Transverse colon (tissue), 4 donors: ENCODE data around the gene NR5A2. TPM values are rescaled to one million over a fixed set of nuclear protein-coding genes. Genes with fewer than 3 reads are reported as not detected.

Experiments
- DNase-seq: peaks from one replicate; pipeline ENCODE4 v3.0.0-alpha.2; 2019
- H3K27ac ChIP-seq, 4 donors: fragments of 200-600 bp; sonication (generic); 2 replicates each; pipeline ENCODE4 v1.5.1; 2016 to 2018; ENCODE audit warnings: inconsistent platforms in 4 of 4
- H3K27me3 ChIP-seq: fragments of 200-600 bp; sonication (generic); 2 replicates; pipeline ENCODE4 v1.5.1; 2017; ENCODE audit warnings: inconsistent platforms
- H3K36me3 ChIP-seq, 4 donors: fragments of 200-600 bp; sonication (generic); 2 replicates each; pipeline ENCODE4 v1.5.1; 2017 to 2019; ENCODE audit warnings: inconsistent platforms in 4 of 4
- H3K4me1 ChIP-seq, 4 donors: fragments of 200-600 bp; sonication (generic); 2 replicates each; pipeline ENCODE4 v1.5.1; 2017 to 2020; ENCODE audit warnings: inconsistent platforms in 4 of 4
- H3K4me3 ChIP-seq, 4 donors: fragments of 200-600 bp; sonication (generic); 1 replicate in 1 of 4; 2 replicates in 3 of 4; pipeline versions ENCODE4 v1.5.1 to v1.6.1; 2017 to 2019; ENCODE audit warnings: inconsistent platforms in 4 of 4
- H3K9me3 ChIP-seq, 2 donors: fragments of 200-600 bp; sonication (generic); 2 replicates each; pipeline ENCODE4 v1.5.1; 2017 to 2019; ENCODE audit warnings: inconsistent platforms in 2 of 2
- CTCF ChIP-seq, 5 experiments: fragments of 200-600 bp in 3 of 5; fragments of 450-650 bp in 2 of 5; sonication (generic) in 3 of 5; IDR thresholded peaks; 1 replicate in 2 of 5; 2 replicates in 3 of 5; pipeline ENCODE4 v1.5.1; 2016 to 2017; ENCODE audit warnings: antibody characterized with exemption in 5 of 5, inconsistent platforms in 3 of 5, mild to moderate bottlenecking in 2 of 5, moderate library complexity in 1 of 5
- EP300 ChIP-seq: sonication (generic); formaldehyde crosslinking; IDR thresholded peaks from one replicate; pipeline ENCODE4 v1.6.1; 2017; ENCODE audit warnings: antibody characterized with exemption, low read depth
- POLR2A ChIP-seq: fragments of 450-650 bp; IDR thresholded peaks from one replicate; pipeline ENCODE4 v1.6.1; 2016; ENCODE audit warnings: antibody characterized with exemption, mild to moderate bottlenecking, moderate library complexity
- POLR2AphosphoS5 ChIP-seq, 3 donors: sonication (generic); formaldehyde crosslinking; IDR thresholded peaks; one replicate each; pipeline ENCODE4 v1.6.1; 2016; ENCODE audit warnings: antibody characterized with exemption in 3 of 3
- WGBS, 2 donors: methylation state at CpG; one replicate each; pipeline ENCODE4 v1.1.5; 2018; ENCODE audit warnings: low coverage in 1 of 2; 5-methylcytosine and 5-hydroxymethylcytosine counted together
- in situ Hi-C, 4 donors: fragments of 200-750 bp; cut with MboI; loops; one replicate each; pipeline versions ENCODE4 v1.15.0 to v1.15.1; 2017; ENCODE audit warnings: low sequenced_read_pairs in 3 of 4, low pct_ligation_motif_present in 1 of 4, low pct_unique_long_range_greater_than_20kb in 1 of 4
- intact Hi-C: fragments of 100-400 bp; cut with DNase I; formaldehyde crosslinking; loops from one replicate; pipeline ENCODE4 v1.15.1; 2023; ENCODE audit warnings: low total_unique reads
- total RNA-seq, 4 donors: library from RNA; depleted of rRNA; stranded (reverse); fragments of >200 nt; gene quantifications; one replicate each; pipeline ENCODE4 v1.1.0, GENCODE V29; 2016

The NR5A2 gene
- total RNA-seq, 4 donors from 2014 or later, result 75.4 to 92.6 (median 85.4) TPM

- H3K4me1 ChIP-seq, result no peaks in the 10 kb centered on the region
- in situ Hi-C loops (no loop called here), intact Hi-C loops (no loop called here)
- no peaks in the 10 kb centered on the region for H3K9me3 ChIP-seq
- no peak overlapping the region for H3K4me3 ChIP-seq
- TF ChIP-seq POLR2A (no peak), CTCF (IDR thresholded peaks at IDR 0.05) (no peak), POLR2AphosphoS5 (IDR thresholded peaks at IDR 0.05) (no peak), EP300 (no peak)
- no peaks in the 10 kb centered on the region for H3K27me3 ChIP-seq
- 97% methylated on average over 14 of the region's 15 CpGs; no CpG with 5 or more reads in 1 of the 2 donors for WGBS, 2 donors
- DNase-seq, result no peak
- H3K27ac ChIP-seq, result no peak overlapping the region
- no peaks in the 10 kb centered on the region for H3K36me3 ChIP-seq
These were observed 186.4 kb downstream of the NR5A2 start for GRCh38 chr1:200213921-200214320.

DNA sequence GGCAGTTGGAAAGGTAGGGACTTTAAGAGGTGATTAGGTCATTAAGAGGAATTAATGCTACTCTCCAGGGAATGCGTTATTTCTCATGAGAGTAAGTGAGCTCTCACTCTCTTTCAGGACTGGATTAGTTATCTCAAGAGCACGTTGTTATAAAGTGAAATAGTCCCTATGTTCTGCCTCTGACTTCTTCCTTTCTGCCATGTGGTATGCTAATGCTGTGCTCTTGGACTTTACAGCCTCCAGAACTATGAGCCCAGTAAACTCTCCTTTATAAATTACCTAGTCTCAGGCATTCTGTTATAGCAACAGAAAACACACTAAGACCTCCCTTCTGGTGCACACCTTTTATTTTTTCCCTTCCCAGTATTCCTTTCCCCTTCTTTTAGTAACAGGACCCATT, 187.8 kb downstream of the NR5A2 start:
- in situ Hi-C loops, result no loop called here

DNA sequence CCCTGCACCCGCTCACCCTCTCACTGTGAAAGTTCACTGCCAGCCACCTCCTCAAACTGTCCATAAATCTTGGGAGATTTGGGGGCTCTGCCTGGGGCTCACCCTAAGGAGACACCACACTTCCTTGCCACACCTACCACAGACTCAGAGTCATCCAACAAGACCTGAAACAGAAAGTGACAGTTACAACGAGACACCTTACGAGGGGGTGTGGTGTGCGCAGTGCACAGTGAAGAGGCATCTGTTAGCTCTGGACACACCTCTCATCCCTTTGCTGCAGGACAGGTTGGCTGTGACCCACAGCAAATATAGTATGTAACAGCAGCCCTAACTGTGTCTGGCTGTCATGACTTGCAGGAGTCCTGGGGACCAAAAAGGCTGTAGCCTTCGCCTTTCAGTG, 190.2 kb downstream of the NR5A2 start:
- H3K27ac ChIP-seq, result no peak overlapping the region
- no peaks in the 10 kb centered on the region for H3K9me3 ChIP-seq
- TF ChIP-seq POLR2A (no peak), EP300 (no peak), POLR2AphosphoS5 (IDR thresholded peaks at IDR 0.05) (no peak), CTCF (IDR thresholded peaks at IDR 0.05) (no peak)
- intact Hi-C loops, result no loop called here
- no peaks in the 10 kb centered on the region for H3K4me1 ChIP-seq
- WGBS, 2 donors, result 51 to 66% methylated on average over 4 to 5 of the region's 5 CpGs
- H3K36me3 ChIP-seq, result no peaks in the 10 kb centered on the region
- H3K4me3 ChIP-seq, result no peak overlapping the region
- DNase-seq, result peak; percentile 12
- in situ Hi-C loops, result no loop called here
- no peaks in the 10 kb centered on the region for H3K27me3 ChIP-seq

More for the DNA sequence above, 187.8 kb downstream of the NR5A2 start:
- intact Hi-C loops, result no loop called here
- no peaks in the 10 kb centered on the region for H3K4me1 ChIP-seq
- no peak for DNase-seq
- TF ChIP-seq CTCF (IDR thresholded peaks at IDR 0.05) (no peak), POLR2A (no peak), POLR2AphosphoS5 (IDR thresholded peaks at IDR 0.05) (no peak), EP300 (no peak)
- no peak overlapping the region for H3K4me3 ChIP-seq
- no peaks in the 10 kb centered on the region for H3K27me3 ChIP-seq
- no peak overlapping the region for H3K27ac ChIP-seq
- WGBS, 2 donors, result 79 to 81% methylated on average over 2 of the region's 2 CpGs
- H3K9me3 ChIP-seq, result no peaks in the 10 kb centered on the region
- no peaks in the 10 kb centered on the region for H3K36me3 ChIP-seq

- no peak for TF ChIP-seq EP300
- TF ChIP-seq POLR2A, result no peak
- no peak for TF ChIP-seq POLR2AphosphoS5 (IDR thresholded peaks at IDR 0.05)
- TF ChIP-seq CTCF (IDR thresholded peaks at IDR 0.05), result no peak
- Histone ChIP-seq H3K4me3 (no peak overlapping the region), H3K27me3 (no peaks in the 10 kb centered on the region), H3K9me3 (no peaks in the 10 kb centered on the region), H3K4me1 (no peaks in the 10 kb centered on the region), H3K36me3 (no peaks in the 10 kb centered on the region), H3K27ac (no peak overlapping the region)
- WGBS, 2 donors, result 75 to 84% methylated on average over 2 to 4 of the region's 4 CpGs
- intact Hi-C loops (no loop called here), in situ Hi-C loops (no loop called here)
- no peak for DNase-seq
These were observed 194.2 kb downstream of the NR5A2 start for GRCh38 chr1:200221614-200222282.
